Stimulated activated CD8-positive, alpha-beta memory T cell treated with anti-CD3 and anti-CD28 coated beads, Interleukin-2, amount 100 ng/mL, for 1 hour (primary cell): ENCODE results near the gene HDAC4.

Source experiments
- DNase-seq, 2 donors: peaks; one replicate each; pipeline ENCODE4 v3.0.0-alpha.2; 2020; ENCODE audit warnings: low read depth in 2 of 2

Gene HDAC4

GRCh38 chr2:239222312-239222660, 178.5 kb downstream of the HDAC4 start:
- DNase-seq = no peak

DNA sequence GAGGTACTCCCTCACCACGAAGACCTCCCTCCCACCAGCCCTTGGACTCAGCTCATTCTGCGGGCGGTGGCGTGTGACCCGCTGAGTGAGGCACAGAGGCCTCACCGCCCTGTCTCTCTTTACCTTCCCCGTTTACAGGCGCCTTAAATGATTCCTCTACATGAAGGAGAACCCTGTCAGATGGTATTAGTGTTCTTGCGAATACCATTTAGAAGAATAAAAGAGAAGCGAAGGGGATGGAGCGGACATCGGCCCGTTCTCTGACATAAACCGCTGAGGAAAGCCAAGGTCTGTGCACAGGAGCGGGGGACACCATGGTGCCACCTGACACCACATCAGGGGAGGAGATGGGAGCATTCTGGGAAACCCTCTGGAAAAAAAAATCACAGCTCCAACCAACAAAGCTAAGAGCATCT, 179.8 kb downstream of the HDAC4 start:
- DNase-seq = no peak

DNA sequence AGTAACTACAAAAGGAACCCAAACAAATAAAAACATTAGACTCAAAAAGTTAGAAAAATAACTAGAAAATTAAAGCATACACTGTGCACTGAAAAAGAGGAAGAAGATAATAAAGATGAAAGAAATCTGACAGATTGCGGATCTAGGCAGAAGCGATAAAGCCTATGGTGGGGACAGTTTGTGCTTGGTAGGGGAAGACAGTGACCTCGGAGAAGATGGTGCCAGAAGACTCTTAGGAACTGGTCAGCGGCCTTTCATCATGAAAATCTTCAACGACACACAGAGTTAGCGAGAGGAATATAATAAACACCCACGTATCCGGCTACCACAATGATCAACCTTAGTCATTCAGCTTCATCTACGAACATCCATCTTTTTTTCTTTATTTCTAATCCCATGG, 180.5 kb downstream of the HDAC4 start:
- no peak for DNase-seq

GRCh38 chr2:239216614-239217273, 184.1 kb downstream of the HDAC4 start:
- DNase-seq = no peak

GRCh38 chr2:239215988-239216613, 184.7 kb downstream of the HDAC4 start:
- no peak for DNase-seq

- DNase-seq = no peak
These were observed 185.5 kb downstream of the HDAC4 start for GRCh38 chr2:239215136-239215925.

GRCh38 chr2:239214725-239215124, 186.1 kb downstream of the HDAC4 start:
- no peak for DNase-seq

GRCh38 chr2:239213643-239214101, 187.1 kb downstream of the HDAC4 start:
- no peak for DNase-seq

DNA sequence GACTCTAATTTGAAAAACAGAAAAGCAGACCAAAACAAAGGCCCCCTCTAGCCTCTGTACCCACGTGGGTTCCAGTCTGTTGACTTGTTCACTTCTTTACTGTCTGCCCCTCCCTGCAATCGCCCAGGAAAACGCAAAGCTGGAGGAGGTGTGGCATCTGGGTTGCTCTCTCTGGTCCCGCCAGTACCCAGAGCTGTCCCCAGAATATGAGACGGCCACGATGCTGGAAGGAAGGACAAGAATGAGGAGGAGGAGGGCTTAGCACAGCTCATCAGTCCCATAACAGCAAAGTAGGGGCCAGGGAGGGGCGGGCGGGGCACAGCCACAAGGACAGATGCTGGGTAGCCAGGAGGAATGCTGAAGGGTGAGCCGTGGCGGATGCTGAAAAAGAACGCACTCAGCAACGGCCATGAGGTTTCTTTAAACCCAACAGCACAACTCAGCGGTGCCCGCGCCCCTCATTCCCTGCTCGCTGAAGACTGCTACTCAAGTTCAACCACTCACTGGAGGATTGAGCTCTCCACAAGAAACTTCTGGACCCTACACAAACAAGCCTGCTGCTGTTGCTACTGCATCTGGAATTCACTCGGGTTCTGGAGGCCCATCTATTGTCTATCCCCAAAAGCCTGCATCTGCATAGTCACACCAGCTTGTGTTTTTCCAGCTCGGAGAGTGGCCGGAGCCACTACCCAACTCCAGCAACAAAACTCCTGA, 187.7 kb downstream of the HDAC4 start:
- DNase-seq = no peak

DNA sequence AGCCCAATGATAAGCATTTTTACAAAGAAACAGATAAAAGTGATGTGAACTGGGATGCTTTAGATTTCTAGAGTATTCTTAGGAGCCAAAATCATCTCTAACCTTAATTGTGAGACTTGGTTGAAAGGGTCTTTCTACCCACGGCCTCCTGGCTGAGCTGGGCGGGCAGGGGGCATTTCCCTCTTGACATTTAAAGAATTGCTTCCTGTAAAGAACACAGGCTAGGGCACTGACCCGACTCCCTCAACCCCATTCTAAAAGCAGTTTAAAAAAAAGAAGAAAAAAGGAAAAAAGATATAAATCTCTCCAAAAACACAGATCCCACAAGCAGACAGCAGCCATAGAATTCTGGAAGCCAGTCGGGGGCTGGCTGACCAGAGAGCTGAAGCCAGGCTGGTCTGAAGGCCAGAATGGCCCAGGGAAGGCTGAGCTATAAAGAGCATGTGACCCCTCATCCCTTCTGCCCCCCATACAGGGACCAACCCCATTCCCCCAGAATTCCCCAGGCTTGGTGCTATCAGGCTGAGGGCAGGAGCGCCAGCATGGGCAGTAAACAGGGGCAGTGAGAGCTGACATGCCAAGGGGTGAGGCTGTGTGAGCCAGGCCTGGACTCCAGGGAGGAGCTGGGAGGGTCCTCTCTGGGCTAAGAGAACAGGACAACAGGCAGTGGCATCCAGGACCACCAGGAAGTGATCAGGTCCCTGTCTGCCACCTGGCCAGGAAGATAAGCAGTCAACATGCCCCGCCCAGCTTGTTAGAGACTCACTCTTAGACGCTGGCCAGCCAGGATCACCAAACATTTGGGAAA, 188.5 kb downstream of the HDAC4 start:
- DNase-seq = no peak

- DNase-seq = no peak
These were observed 189.3 kb downstream of the HDAC4 start for GRCh38 chr2:239211396-239212094.

DNA sequence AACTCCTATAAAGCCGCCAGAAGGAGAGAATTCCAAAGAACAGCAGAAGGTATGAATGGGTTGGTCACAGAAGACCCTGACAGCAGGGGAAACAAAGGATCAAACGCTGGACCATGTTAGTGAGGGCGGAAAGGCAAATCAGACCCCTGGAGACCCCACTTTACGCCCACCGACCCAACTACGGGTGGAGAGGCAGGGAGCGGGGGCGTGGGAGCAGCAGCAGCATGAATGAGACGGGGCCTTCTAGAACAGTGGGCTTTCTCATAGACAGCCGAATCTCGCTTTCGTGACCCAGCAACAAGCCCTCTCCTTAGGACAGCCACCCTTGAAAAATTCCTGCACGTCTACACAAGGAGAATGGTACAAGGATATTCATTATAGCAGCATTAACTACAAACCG, 191.0 kb downstream of the HDAC4 start:
- DNase-seq = no peak

GRCh38 chr2:239208465-239209180, 192.2 kb downstream of the HDAC4 start:
- DNase-seq = no peak

DNA sequence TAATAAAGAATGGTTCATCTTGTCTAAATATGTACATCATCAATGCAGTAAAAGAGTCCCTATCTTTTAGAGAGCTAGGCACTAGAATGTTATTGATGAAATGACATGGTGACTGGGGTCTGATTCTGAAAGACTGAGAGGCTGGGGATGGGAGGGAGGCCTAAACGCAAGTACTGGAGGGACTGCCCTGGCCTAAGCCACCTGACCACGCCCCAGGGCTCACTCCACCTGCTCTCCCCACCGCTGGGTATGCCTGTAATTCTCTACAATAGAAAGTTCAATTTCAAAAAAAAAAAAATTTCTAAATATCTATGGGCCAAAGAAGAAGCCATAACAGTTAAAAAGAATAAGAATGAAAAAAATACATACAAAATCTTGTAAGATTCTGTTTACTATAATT, 194.0 kb downstream of the HDAC4 start:
- no peak for DNase-seq

- DNase-seq = no peak
These were observed 194.8 kb downstream of the HDAC4 start for GRCh38 chr2:239206042-239206441.

DNA sequence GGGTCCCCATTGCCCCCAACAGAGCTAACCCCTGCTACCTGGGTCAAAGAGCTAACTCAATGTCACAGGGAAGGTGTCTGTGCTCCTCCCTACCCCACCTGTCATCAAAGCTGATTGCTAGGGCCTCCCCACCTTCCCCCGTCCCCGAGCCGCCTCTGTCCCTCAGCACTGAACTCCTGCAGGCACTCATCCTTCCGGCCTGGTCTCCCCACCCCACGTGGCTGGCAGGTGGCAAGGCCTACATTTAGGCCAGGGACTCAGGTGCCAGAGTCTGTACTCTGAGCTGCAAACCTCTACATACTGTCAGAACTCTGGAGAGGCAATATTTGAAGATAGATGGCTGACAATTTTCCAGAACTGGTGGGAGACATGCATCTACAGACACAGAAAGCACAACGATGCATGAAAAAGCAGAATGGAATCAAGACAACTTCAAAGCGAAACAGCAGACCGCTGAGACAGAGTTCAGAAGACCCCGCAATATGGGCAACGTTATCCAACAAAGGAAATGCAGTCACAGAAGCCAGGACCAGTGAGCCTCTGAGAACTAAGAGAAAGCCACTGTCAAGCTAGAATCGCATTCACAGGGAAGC, 195.8 kb downstream of the HDAC4 start:
- DNase-seq = no peak

DNA sequence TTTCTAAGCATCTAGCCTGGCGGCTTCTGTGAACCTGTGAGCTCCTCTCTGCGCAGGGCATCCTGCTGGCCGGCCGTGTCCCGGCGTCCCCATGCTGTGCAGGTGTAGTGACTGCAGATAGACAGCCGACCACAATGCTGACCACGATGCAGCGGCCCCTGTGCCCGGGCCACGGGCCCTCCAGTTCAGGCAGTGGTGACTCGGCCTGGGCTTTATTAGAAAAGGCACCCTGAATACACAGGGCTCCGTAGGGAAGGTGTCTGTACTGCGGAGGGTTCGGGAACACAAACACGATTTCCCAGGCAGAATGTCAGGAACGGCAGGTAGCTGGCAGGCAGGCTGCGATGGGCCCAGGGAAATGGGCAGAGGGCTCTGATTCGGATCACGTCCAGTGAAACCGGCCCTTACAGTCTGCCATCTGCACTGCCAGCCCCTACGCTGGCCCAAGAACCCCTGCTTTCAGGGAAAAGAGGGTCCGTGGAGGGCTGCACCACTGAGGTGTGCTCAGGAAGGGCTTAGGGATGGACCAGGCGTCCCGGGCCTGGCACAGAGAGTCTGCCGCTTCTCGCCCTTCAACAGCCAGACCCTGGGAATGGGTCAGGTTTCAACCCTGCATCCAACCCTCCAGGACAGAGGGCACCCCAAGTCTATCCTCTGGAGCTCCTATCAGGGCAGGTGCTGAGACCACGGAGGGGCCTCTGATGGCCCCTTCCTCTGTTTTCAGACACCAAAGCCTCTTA, 196.5 kb downstream of the HDAC4 start:
- DNase-seq = no peak

- no peak for DNase-seq
These were observed 197.2 kb downstream of the HDAC4 start for GRCh38 chr2:239203443-239204135.
